ENCODE data around the gene ACAD9. TPM values are rescaled to one million over a fixed set of nuclear protein-coding genes. Genes with fewer than 3 reads are reported as not detected.

The ACAD9 gene
- total RNA-seq, 4 donors from 2014 or later: 36.2 to 48.9 (median 46.8) TPM

- TF ChIP-seq CTCF (IDR thresholded peaks at IDR 0.05): no peak
- DNase-seq (ENCODE audit: low spot score): no peak
These were observed 71.0 kb downstream of the ACAD9 start for GRCh38 chr3:128950223-128950938.

GRCh38 chr3:128956440-128956839, 77.0 kb downstream of the ACAD9 start:
- ATAC-seq (ENCODE audit: low FRiP score): no peak
- DNase-seq (ENCODE audit: low spot score): no peak
- TF ChIP-seq CTCF (IDR thresholded peaks at IDR 0.05): no peak

More at GRCh38 chr3:128950223-128950938, 71.0 kb downstream of the ACAD9 start:
- no peak for ATAC-seq (ENCODE audit: low FRiP score)

Small RNA genes within 50 kb of the gene (small RNA-seq; reads per million reads assigned to genes)
- gene AC112484.4: not detected

Other genes with a start within 250 kb of the ACAD9 start
- 100 to 1,000 TPM; 244 to 333 (median 297) TPM for gene RPN1, start 228.8 kb upstream of the ACAD9 start, total RNA-seq
- gene RAB7A, start 153.4 kb upstream of the ACAD9 start, total RNA-seq: 100 to 1,000 TPM; 125 to 170 (median 135) TPM
- 1 to 10 TPM in 2 of 4 donors, not detected in 2; 1.1 to 2.2 TPM for gene CFAP92, start 114.5 kb downstream of the ACAD9 start, total RNA-seq
- gene EFCC1, start 121.7 kb downstream of the ACAD9 start, total RNA-seq: 1 to 10 TPM in 3 of 4 donors, under 1 TPM in 1; 0.72 to 6.3 (median 1.2) TPM
- not detected for gene GP9, start 181.2 kb downstream of the ACAD9 start, total RNA-seq
- 10 to 100 TPM; 12.8 to 18.5 (median 16.3) TPM for gene RAB43, start 242.2 kb downstream of the ACAD9 start, total RNA-seq